Measurements from ENCODE around the gene NRG4. TPM values are rescaled to one million over a fixed set of nuclear protein-coding genes. Genes with fewer than 3 reads are reported as not detected.
"Not testable (repeated sequence)": the region's sequence is repeated elsewhere in the genome, so short reads cannot be mapped to it uniquely, and the experiment has no call there.

Gene NRG4
- total and polyA plus RNA-seq, 9 of the 15 experiments (the other 6 are each of a cell fraction or from before 2014, with no cell fraction given) = 0.33 to 2.5 (median 0.76) TPM

DNA sequence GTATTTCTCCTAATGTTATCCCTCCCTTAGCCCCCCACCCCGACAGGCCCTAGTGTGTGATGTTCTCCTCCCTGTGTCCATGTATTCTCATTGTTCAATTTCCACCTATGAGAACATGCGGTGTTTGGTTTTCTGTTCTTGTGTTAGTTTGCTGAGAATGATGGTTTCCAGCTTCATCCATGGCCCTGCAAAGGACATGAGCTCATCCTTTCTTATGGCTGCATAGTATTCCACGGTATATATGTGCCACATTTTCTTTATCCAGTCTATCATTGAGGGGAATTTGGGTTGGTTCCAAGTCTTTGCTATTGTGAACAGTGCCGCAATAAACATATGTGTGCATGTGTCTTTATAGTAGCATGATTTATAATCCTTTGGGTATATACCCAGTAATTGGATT is 1.2 kb upstream of the NRG4 start:
- 44% methylated on average over 4 of the region's 4 CpGs for WGBS (ENCODE audit: insufficient coverage, low coverage, missing lambda C conversion rate)
- H3K36me3 ChIP-seq (ENCODE audit: control insufficient read depth, insufficient read depth, low read length); H3K9me1 ChIP-seq (ENCODE audit: control insufficient read depth, insufficient read depth, low read length); H4K20me1 ChIP-seq (replicated peaks; ENCODE audit: control insufficient read depth, insufficient read depth, low read length); in situ Hi-C loops (cut with MboI); intact Hi-C loops (cut with micrococcal nuclease); H3K27me3 ChIP-seq (ENCODE audit: control insufficient read depth in 2 of 2, insufficient read depth in 2 of 2, low read length in 2 of 2); H3K27ac ChIP-seq (ENCODE audit: extremely low read depth, low read depth, low read length); H3K9me3 ChIP-seq (replicated peaks; ENCODE audit: control insufficient read depth, insufficient read depth, low read depth, low read length); H3K4me3 ChIP-seq; H3K4me1 ChIP-seq (replicated peaks in 1 of 2; ENCODE audit: control insufficient read depth in 2 of 2, insufficient read depth in 2 of 2, low read length in 2 of 2); H3K9ac ChIP-seq (ENCODE audit: insufficient read depth in 1 of 2, low read depth in 2 of 2, low read length in 2 of 2); CTCF ChIA-PET (ENCODE audit: low intra/inter-chr PET ratio); H2AFZ ChIP-seq (ENCODE audit: low read depth, low read length); FAIRE-seq; BruUV-seq (replicated peaks); DNase-seq (ENCODE audit: extremely low read depth in 1 of 4, low spot score in 3 of 4); H3K79me2 ChIP-seq (ENCODE audit: control insufficient read depth, insufficient read depth, low read length); H3K4me2 ChIP-seq (ENCODE audit: insufficient read depth, low read length); ATAC-seq; POLR2A ChIA-PET: not testable (repeated sequence)

DNA sequence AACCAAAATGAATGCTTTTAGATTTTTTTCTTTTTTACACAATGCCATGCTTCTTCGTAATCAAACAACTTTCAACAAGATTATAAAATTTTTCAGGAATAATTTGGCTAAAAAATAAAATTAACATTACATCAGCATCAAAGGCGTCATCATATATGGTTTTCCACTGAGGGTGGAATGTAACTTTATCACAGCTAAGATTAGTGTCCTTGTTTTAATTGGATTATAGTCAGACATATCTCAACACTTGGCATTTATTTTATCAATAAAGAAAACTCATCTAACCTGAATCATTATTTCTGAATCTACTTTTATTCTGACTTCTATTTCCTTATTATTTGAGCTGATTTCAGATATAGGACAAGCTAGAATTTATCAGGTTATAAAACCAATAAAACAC is 1.6 kb downstream of the NRG4 start:
- no TSS peak for BruUV-seq (replicated peaks)
- no peaks in the 10 kb centered on the region for H3K79me2 ChIP-seq (ENCODE audit: control insufficient read depth, insufficient read depth, low read length)
- no peak for ATAC-seq
- intact Hi-C loops (cut with micrococcal nuclease) = no loop called here
- H3K9me3 ChIP-seq (replicated peaks; ENCODE audit: control insufficient read depth, insufficient read depth, low read depth, low read length) = no peaks in the 10 kb centered on the region
- H3K9ac ChIP-seq (ENCODE audit: insufficient read depth in 1 of 2, low read depth in 2 of 2, low read length in 2 of 2) = no peak overlapping the region
- H3K27ac ChIP-seq (ENCODE audit: extremely low read depth, low read depth, low read length) = no peak overlapping the region
- FAIRE-seq = no peak
- H3K4me2 ChIP-seq (ENCODE audit: insufficient read depth, low read length) = no peak overlapping the region
- ChIA-PET POLR2A (no interaction called here), CTCF (ENCODE audit: low intra/inter-chr PET ratio) (no interaction called here)
- 38% methylated on average over 2 of the region's 2 CpGs for WGBS (ENCODE audit: insufficient coverage, low coverage, missing lambda C conversion rate)
- no peak for DNase-seq (ENCODE audit: extremely low read depth in 1 of 4, low spot score in 3 of 4)
- H2AFZ ChIP-seq (ENCODE audit: low read depth, low read length) = no peak overlapping the region
- H3K4me3 ChIP-seq = no peak overlapping the region
- 0 out of 5 replicates have a peak, but pooled peaks cover 0 to 3% of the 10 kb centered on the region in 2 experiments for H3K4me1 ChIP-seq (replicated peaks in 1 of 2; ENCODE audit: control insufficient read depth in 2 of 2, insufficient read depth in 2 of 2, low read length in 2 of 2)
- no peaks in the 10 kb centered on the region for H3K27me3 ChIP-seq (ENCODE audit: control insufficient read depth in 2 of 2, insufficient read depth in 2 of 2, low read length in 2 of 2)
- no peaks in the 10 kb centered on the region for H4K20me1 ChIP-seq (replicated peaks; ENCODE audit: control insufficient read depth, insufficient read depth, low read length)
- no peaks in the 10 kb centered on the region for H3K36me3 ChIP-seq (ENCODE audit: control insufficient read depth, insufficient read depth, low read length)
- in situ Hi-C loops (cut with MboI) = no loop called here
- H3K9me1 ChIP-seq (ENCODE audit: control insufficient read depth, insufficient read depth, low read length) = no peaks in the 10 kb centered on the region
- TF ChIP-seq ASH1L (IDR thresholded peaks at IDR 0.05; ENCODE audit: borderline replicate concordance, low read depth, partially characterized antibody) = no peak
- TF ChIP-seq CREBBP (IDR thresholded peaks at IDR 0.05; ENCODE audit: low read depth, low read length) = no peak
- no peak for TF ChIP-seq HIVEP1 (CRISPR knock-in tag; IDR thresholded peaks at IDR 0.05)
- TF ChIP-seq SIRT6 (IDR thresholded peaks at IDR 0.05; ENCODE audit: low read depth, low read length) = no peak
- TF ChIP-seq HCFC1 (IDR thresholded peaks at IDR 0.05; ENCODE audit: low read depth, low read length) = no peak
- TF ChIP-seq TOE1 (IDR thresholded peaks at IDR 0.05; ENCODE audit: borderline replicate concordance) = no peak
- no peak for TF ChIP-seq TOE1 (CRISPR knock-in tag; IDR thresholded peaks at IDR 0.05; ENCODE audit: borderline replicate concordance, low read depth)
- no peak for TF ChIP-seq JUN (IDR thresholded peaks at IDR 0.05; ENCODE audit: borderline replicate concordance, low read depth, low read length)
- TF ChIP-seq JUN (CRISPR knock-in tag; IDR thresholded peaks at IDR 0.05; ENCODE audit: borderline replicate concordance) = no peak
- TF ChIP-seq FOXK1 (CRISPR knock-in tag; IDR thresholded peaks at IDR 0.05; ENCODE audit: borderline replicate concordance) = no peak
- TF ChIP-seq LEF1 (IDR thresholded peaks at IDR 0.05) = no peak
- no peak for TF ChIP-seq ZNF124 (CRISPR knock-in tag; IDR thresholded peaks at IDR 0.05)
- TF ChIP-seq, protein P1, sequence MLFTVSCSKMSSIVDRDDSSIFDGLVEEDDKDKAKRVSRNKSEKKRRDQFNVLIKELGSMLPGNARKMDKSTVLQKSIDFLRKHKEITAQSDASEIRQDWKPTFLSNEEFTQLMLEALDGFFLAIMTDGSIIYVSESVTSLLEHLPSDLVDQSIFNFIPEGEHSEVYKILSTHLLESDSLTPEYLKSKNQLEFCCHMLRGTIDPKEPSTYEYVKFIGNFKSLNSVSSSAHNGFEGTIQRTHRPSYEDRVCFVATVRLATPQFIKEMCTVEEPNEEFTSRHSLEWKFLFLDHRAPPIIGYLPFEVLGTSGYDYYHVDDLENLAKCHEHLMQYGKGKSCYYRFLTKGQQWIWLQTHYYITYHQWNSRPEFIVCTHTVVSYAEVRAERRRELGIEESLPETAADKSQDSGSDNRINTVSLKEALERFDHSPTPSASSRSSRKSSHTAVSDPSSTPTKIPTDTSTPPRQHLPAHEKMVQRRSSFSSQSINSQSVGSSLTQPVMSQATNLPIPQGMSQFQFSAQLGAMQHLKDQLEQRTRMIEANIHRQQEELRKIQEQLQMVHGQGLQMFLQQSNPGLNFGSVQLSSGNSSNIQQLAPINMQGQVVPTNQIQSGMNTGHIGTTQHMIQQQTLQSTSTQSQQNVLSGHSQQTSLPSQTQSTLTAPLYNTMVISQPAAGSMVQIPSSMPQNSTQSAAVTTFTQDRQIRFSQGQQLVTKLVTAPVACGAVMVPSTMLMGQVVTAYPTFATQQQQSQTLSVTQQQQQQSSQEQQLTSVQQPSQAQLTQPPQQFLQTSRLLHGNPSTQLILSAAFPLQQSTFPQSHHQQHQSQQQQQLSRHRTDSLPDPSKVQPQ (CRISPR knock-in tag; IDR thresholded peaks at IDR 0.05; ENCODE audit: borderline replicate concordance) = no peak
- TF ChIP-seq, protein P2, sequence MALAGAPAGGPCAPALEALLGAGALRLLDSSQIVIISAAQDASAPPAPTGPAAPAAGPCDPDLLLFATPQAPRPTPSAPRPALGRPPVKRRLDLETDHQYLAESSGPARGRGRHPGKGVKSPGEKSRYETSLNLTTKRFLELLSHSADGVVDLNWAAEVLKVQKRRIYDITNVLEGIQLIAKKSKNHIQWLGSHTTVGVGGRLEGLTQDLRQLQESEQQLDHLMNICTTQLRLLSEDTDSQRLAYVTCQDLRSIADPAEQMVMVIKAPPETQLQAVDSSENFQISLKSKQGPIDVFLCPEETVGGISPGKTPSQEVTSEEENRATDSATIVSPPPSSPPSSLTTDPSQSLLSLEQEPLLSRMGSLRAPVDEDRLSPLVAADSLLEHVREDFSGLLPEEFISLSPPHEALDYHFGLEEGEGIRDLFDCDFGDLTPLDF (CRISPR knock-in tag; IDR thresholded peaks at IDR 0.05) = no peak
